A549 treated with CpdA at 1 μM for 4 hours (cell line): Measurements from ENCODE around the gene TMA16. TPM values are rescaled to one million over a fixed set of nuclear protein-coding genes. Genes with fewer than 3 reads are reported as not detected.

Source experiments
- total RNA-seq: library from RNA; stranded (reverse); fragments of 200-300 nt; extraction: Qiagen RNA extraction; gene quantifications from 5 replicates; pipeline ENCODE4 v1.2.3, GENCODE V29; 2022; ENCODE audit warnings: low read depth

Gene TMA16
- 20.8 to 36.8 TPM (median 24.7 TPM) in 5 replicates for total RNA-seq

GRCh38 chr4:163494360-163495241, at the start of gene TMA16:
TSS of gene TMA16 (plus strand) at chr4:163494690. CDS start at chr4:163494802, 112 bp downstream.

GRCh38 chr4:163473576-163473975, 20.9 kb upstream of the TMA16 start, which contains the start of gene TKTL2:
TSS of gene TKTL2 (minus strand) at chr4:163473754. CDS start at chr4:163473734, 20 bp downstream.

Other genes with a start within 250 kb of the TMA16 start
- gene NPY1R, start 162.1 kb upstream of the TMA16 start, total RNA-seq: 0.08 to 0.21 TPM in 2 of 5 replicates, not detected in the others
- not detected in 5 replicates for gene NPY5R, start 150.8 kb upstream of the TMA16 start, total RNA-seq
- not detected in 5 replicates for gene TKTL2, start 20.9 kb upstream of the TMA16 start, total RNA-seq